Mesenchymal stem cell (in vitro differentiated cells and primary cell): ENCODE data around the gene RBM18.

Source experiments
- DNase-seq: peaks from one replicate; pipeline ENCODE4 v3.0.0-alpha.2; 2013
- H2AFZ ChIP-seq: one replicate; pipeline ENCODE4 v1.6.1; 2013; ENCODE audit warnings: low read depth, mild to moderate bottlenecking, control low read depth, inconsistent platforms, low read length, moderate library complexity
- H2AK5ac ChIP-seq: 2 replicates; pipeline ENCODE4 v1.6.1; 2013; ENCODE audit warnings: low read length, moderate library complexity, mild to moderate bottlenecking, inconsistent platforms; ENCODE audit not compliant: severe bottlenecking
- H2BK120ac ChIP-seq: one replicate; pipeline ENCODE4 v1.6.1; 2013; ENCODE audit warnings: low read depth, mild to moderate bottlenecking, inconsistent platforms, low read length, moderate library complexity
- H2BK12ac ChIP-seq, 2 experiments: one replicate each; pipeline ENCODE4 v1.6.1; 2013; ENCODE audit warnings: inconsistent platforms in 2 of 2, low read length in 2 of 2, mild to moderate bottlenecking in 2 of 2, moderate library complexity in 2 of 2, control low read depth in 1 of 2
- H2BK15ac ChIP-seq: one replicate; pipeline ENCODE4 v1.6.1; 2013; ENCODE audit warnings: mild to moderate bottlenecking, low read depth, inconsistent platforms; ENCODE audit not compliant: poor library complexity, severe bottlenecking
- H2BK5ac ChIP-seq: 2 replicates; pipeline ENCODE4 v1.6.1; 2013; ENCODE audit warnings: low read depth, mild to moderate bottlenecking, low read length, control low read depth, inconsistent platforms; ENCODE audit not compliant: poor library complexity, severe bottlenecking
- H3K14ac ChIP-seq, 2 experiments: one replicate each; pipeline ENCODE4 v1.6.1; 2013; ENCODE audit warnings: inconsistent platforms in 2 of 2, low read length in 2 of 2, control low read depth in 1 of 2, mild to moderate bottlenecking in 1 of 2, moderate library complexity in 1 of 2
- H3K18ac ChIP-seq, 2 experiments: one replicate each; pipeline ENCODE4 v1.6.1; 2013; ENCODE audit warnings: inconsistent platforms in 2 of 2, low read length in 2 of 2, control low read depth in 1 of 2, low read depth in 1 of 2, mild to moderate bottlenecking in 1 of 2
- H3K23ac ChIP-seq, 2 experiments: one replicate each; pipeline ENCODE4 v1.6.1; 2013; ENCODE audit warnings: inconsistent platforms in 2 of 2, low read length in 2 of 2, mild to moderate bottlenecking in 2 of 2, moderate library complexity in 2 of 2, control low read depth in 1 of 2
- H3K27ac ChIP-seq: 2 replicates; pipeline ENCODE4 v1.5.1; 2013; ENCODE audit warnings: mild to moderate bottlenecking, moderate library complexity, low read length, control low read depth, inconsistent platforms; ENCODE audit not compliant: poor library complexity, severe bottlenecking
- H3K27me3 ChIP-seq, 2 experiments: 2 replicates each; pipeline versions ENCODE4 v1.6.1 to v1.7.0; 2013; ENCODE audit warnings: low read length in 2 of 2, mild to moderate bottlenecking in 2 of 2, moderate library complexity in 2 of 2, control low read depth in 1 of 2, inconsistent platforms in 1 of 2; ENCODE audit not compliant: control insufficient read depth in 1 of 2, insufficient read depth in 1 of 2
- H3K36me3 ChIP-seq, 2 experiments: 2 replicates each; pipeline versions ENCODE4 v1.6.1 to v1.7.0; 2013; ENCODE audit warnings: low read length in 2 of 2, control low read depth in 1 of 2, inconsistent platforms in 1 of 2, low read depth in 1 of 2, mild to moderate bottlenecking in 1 of 2; ENCODE audit not compliant: insufficient read depth in 2 of 2, control insufficient read depth in 1 of 2
- H3K4ac ChIP-seq, 2 experiments: one replicate each; pipeline ENCODE4 v1.6.1; 2013; ENCODE audit warnings: inconsistent platforms in 2 of 2, low read length in 2 of 2, mild to moderate bottlenecking in 2 of 2, moderate library complexity in 2 of 2, control low read depth in 1 of 2, low read depth in 1 of 2
- H3K4me1 ChIP-seq: 2 replicates; pipeline ENCODE4 v1.6.1; 2013; ENCODE audit warnings: low read depth, low read length, control low read depth; ENCODE audit not compliant: control insufficient read depth, insufficient read depth
- H3K4me2 ChIP-seq: 2 replicates; pipeline ENCODE4 v1.6.1; 2013; ENCODE audit warnings: low read length, mild to moderate bottlenecking, inconsistent platforms; ENCODE audit not compliant: poor library complexity, severe bottlenecking
- H3K4me3 ChIP-seq, 2 experiments: 2 replicates each; pipeline versions ENCODE4 v1.5.1 to v1.7.0; 2013; ENCODE audit warnings: low read length in 2 of 2, mild to moderate bottlenecking in 2 of 2, control low read depth in 1 of 2, low read depth in 1 of 2; ENCODE audit not compliant: insufficient read depth in 1 of 2
- H3K79me1 ChIP-seq: replicated peaks from 2 replicates; pipeline ENCODE4 v1.6.1; 2013; ENCODE audit warnings: mild to moderate bottlenecking, control low read depth, low read length, inconsistent platforms; ENCODE audit not compliant: poor library complexity, severe bottlenecking
- H3K9ac ChIP-seq: 2 replicates; pipeline ENCODE4 v1.7.0; 2013; ENCODE audit warnings: mild to moderate bottlenecking, low read length, moderate library complexity
- H3K9me3 ChIP-seq: 2 replicates; pipeline ENCODE4 v1.7.0; 2013; ENCODE audit warnings: mild to moderate bottlenecking, low read length; ENCODE audit not compliant: control insufficient read depth
- H4K8ac ChIP-seq: one replicate; pipeline ENCODE4 v1.6.1; 2013; ENCODE audit warnings: inconsistent platforms, mild to moderate bottlenecking, low read length, moderate library complexity
- H4K91ac ChIP-seq: one replicate; pipeline ENCODE4 v1.6.1; 2013; ENCODE audit warnings: mild to moderate bottlenecking, low read length, inconsistent platforms
- WGBS: methylation state at CpG from one replicate; pipeline ENCODE4 v1.1.7; 2013; ENCODE audit warnings: mixed read lengths; 5-methylcytosine and 5-hydroxymethylcytosine counted together

Gene RBM18

GRCh38 chr9:122239722-122240121 lies 24.9 kb downstream of the RBM18 start:
- Histone ChIP-seq H3K4me3 (no peak overlapping the region), H2AK5ac (no peak overlapping the region), H2BK12ac (no peak overlapping the region), H3K14ac (no peak overlapping the region), H3K4ac (no peak overlapping the region), H3K23ac (no peak overlapping the region), H3K27ac (no peak overlapping the region), H3K27me3 (no peaks in the 10 kb centered on the region), H4K91ac (no peak overlapping the region), H3K9me3 (no peaks in the 10 kb centered on the region), H3K18ac (no peak overlapping the region), H3K4me2 (no peak overlapping the region), H2BK5ac (no peak overlapping the region), H2BK120ac (no peak overlapping the region), H2BK15ac (no peak overlapping the region), H3K36me3 (peaks cover 10 to 62% of the 10 kb centered on the region in 2 experiments), H2AFZ (no peak overlapping the region), H4K8ac (no peak overlapping the region), H3K79me1 (peaks cover 2% of the 10 kb centered on the region), H3K4me1 (no peaks in the 10 kb centered on the region), H3K9ac (no peak overlapping the region)
- no peak for DNase-seq
- WGBS: 100% methylated on average over 3 of the region's 5 CpGs

GRCh38 chr9:122236681-122237080 lies 28.0 kb downstream of the RBM18 start:
- Histone ChIP-seq H2BK5ac (no peak overlapping the region), H3K4me1 (no peaks in the 10 kb centered on the region), H2BK120ac (no peak overlapping the region), H3K4me3 (no peak overlapping the region), H3K9ac (no peak overlapping the region), H2BK15ac (no peak overlapping the region), H3K9me3 (no peaks in the 10 kb centered on the region), H3K18ac (no peak overlapping the region), H3K4ac (no peak overlapping the region), H3K4me2 (no peak overlapping the region), H3K36me3 (peaks cover 5 to 32% of the 10 kb centered on the region in 2 experiments), H4K8ac (no peak overlapping the region), H3K27me3 (peaks cover 16 to 22% of the 10 kb centered on the region in 2 experiments), H2AK5ac (no peak overlapping the region), H3K23ac (no peak overlapping the region), H4K91ac (no peak overlapping the region), H2BK12ac (no peak overlapping the region), H3K79me1 (no peaks in the 10 kb centered on the region), H3K14ac (no peak overlapping the region), H2AFZ (no peak overlapping the region), H3K27ac (no peak overlapping the region)
- WGBS: 77% methylated on average over 9 of the region's 10 CpGs
- no peak for DNase-seq

DNA sequence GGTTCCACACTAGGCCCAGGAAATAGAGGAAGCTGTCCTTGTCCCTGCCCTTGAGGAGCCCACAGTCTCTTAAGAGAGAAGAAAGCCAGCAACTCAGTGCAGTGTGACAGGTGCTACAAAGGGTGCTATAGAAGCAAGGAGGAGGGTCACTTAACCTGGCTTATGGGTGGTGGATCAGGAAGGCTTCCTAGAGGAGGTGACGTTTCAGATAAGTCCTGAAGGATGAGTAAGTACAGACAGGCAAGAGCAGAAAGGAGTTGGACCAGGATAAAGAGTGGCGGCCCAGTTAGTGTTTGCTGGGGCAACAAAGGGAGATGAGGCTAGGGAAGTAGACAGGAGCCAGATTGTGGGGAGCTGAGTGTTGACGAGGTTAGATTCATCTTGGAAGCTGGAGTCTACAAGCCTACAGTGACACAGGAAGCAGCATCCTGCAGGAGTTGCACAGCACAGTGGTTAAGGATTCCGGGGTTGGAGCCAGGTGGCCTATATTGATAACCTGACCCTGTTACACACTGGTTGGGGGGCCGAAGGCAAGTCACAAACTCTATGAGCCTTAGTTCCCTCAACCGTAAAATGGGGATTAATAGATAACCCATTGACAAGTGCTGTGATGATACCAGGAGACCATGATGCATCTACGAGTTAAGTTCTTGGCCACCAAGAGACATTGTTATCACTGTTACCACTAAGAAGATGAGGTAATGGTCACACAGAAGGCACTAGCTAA lies 30.5 kb downstream of the RBM18 start:
- Histone ChIP-seq H3K4ac (no peak overlapping the region), H3K4me2 (no peak overlapping the region), H3K27me3 (peaks cover 41 to 47% of the 10 kb centered on the region in 2 experiments), H4K8ac (no peak overlapping the region), H2AK5ac (no peak overlapping the region), H3K36me3 (peaks cover 0 to 9% of the 10 kb centered on the region in 2 experiments), H2BK5ac (no peak overlapping the region), H3K27ac (no peak overlapping the region), H2BK12ac (no peak overlapping the region), H4K91ac (no peak overlapping the region), H2AFZ (no peak overlapping the region), H2BK15ac (no peak overlapping the region), H2BK120ac (no peak overlapping the region), H3K18ac (no peak overlapping the region), H3K9me3 (no peaks in the 10 kb centered on the region), H3K23ac (peak overlapping the region in 1 of 2 experiments; percentile 60), H3K9ac (no peak overlapping the region), H3K14ac (no peak overlapping the region), H3K4me3 (no peak overlapping the region), H3K79me1 (no peaks in the 10 kb centered on the region), H3K4me1 (peaks cover under 1% of the 10 kb centered on the region)
- 93% methylated on average over 7 of the region's 7 CpGs for WGBS
- DNase-seq: no peak

DNA sequence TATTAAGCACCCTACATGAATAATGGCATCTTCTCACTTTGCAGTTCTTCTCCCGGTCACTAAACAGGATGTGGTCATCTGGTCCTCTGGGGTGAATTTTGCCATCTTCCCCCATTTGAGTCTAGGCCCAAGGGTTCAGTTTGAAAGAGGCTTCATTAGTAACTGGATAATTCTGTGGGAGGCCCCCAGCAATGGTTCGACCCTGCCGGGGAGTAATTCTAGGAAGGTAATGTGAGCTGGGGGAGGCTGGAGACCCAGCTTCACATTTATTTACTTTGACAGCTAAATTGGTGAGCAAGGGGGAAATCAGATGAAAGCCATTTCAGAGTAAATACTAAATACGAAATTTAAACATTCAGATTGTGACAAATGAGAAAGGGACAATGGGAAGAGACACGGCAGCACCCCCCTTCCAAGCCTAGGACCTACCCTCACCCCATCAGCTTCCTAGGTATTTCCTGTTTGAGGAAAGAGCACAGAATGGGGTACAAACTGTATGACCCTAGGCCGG lies 31.8 kb downstream of the RBM18 start:
- Histone ChIP-seq H3K4ac (no peak overlapping the region), H4K91ac (no peak overlapping the region), H2AK5ac (no peak overlapping the region), H3K4me1 (peaks cover 10% of the 10 kb centered on the region), H3K14ac (no peak overlapping the region), H3K36me3 (no peaks in the 10 kb centered on the region), H3K27ac (no peak overlapping the region), H2BK12ac (no peak overlapping the region), H3K23ac (no peak overlapping the region), H2AFZ (peak overlapping the region; percentile 55), H3K4me2 (no peak overlapping the region), H3K27me3 (peaks cover 52 to 56% of the 10 kb centered on the region in 2 experiments), H3K79me1 (no peaks in the 10 kb centered on the region), H3K18ac (no peak overlapping the region), H4K8ac (no peak overlapping the region), H2BK5ac (no peak overlapping the region), H2BK15ac (no peak overlapping the region), H3K9me3 (no peaks in the 10 kb centered on the region), H3K9ac (no peak overlapping the region), H3K4me3 (no peak overlapping the region), H2BK120ac (no peak overlapping the region)
- 73% methylated on average over 4 of the region's 6 CpGs for WGBS
- DNase-seq: no peak
